Stimulated activated CD8-positive, alpha-beta memory T cell treated with anti-CD3 and anti-CD28 coated beads, Interleukin-2, amount 100 ng/mL, for 48 hours (primary cell): ENCODE data around the gene CSTPP1.
A peak's percentile ranks its signal among the peaks of the same experiment; 100 is the strongest.
"Not testable (repeated sequence)": the region's sequence is repeated elsewhere in the genome, so short reads cannot be mapped to it uniquely, and the experiment has no call there.

Experiments
- DNase-seq, 2 donors: peaks; one replicate each; pipeline ENCODE4 v3.0.0-alpha.2; 2020; ENCODE audit warnings: low read depth in 2 of 2

Gene CSTPP1

GRCh38 chr11:47099214-47099917, 162.8 kb downstream of the CSTPP1 start:
- DNase-seq, result no peak

DNA sequence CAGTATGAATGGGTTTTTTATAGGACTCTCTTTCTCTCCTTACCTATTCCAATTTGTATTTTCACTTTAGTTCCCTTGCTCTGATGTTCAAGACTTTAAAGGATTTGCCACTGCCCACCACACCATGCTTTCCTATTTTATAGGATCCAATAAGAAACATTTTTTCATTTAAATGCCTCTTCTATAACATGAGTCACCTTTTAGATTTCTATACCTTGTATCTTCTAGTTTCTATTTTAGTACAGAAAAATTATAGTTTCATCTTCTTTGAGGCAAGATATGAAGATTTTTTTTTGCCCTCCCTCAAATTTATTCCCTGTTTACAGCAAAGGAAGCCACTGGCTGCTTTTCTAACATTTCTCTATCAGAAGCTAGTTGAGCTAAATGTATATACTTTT, 163.4 kb downstream of the CSTPP1 start:
- DNase-seq, result no peak

DNA sequence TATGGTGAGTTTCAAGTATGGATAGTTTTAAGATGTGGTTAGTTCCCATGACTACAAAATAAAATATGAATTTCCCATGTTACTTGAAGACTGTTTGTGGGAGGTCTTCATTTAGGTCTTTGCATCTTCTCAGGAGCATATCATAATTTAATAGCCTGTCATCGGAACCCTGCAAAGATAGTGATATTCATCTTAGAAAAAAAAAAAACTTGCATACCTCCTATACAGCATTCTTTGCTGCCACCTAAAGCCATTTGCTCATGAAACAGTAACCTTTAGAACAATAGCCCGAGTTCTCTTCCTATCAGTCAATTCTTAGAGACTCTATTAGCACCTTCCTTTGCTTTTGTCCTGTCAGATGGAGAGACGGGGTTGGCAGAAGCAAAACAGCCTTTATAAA, 164.8 kb downstream of the CSTPP1 start:
- DNase-seq, result no peak

- DNase-seq, result no peak
These were observed 167.8 kb downstream of the CSTPP1 start for GRCh38 chr11:47104261-47104950.

DNA sequence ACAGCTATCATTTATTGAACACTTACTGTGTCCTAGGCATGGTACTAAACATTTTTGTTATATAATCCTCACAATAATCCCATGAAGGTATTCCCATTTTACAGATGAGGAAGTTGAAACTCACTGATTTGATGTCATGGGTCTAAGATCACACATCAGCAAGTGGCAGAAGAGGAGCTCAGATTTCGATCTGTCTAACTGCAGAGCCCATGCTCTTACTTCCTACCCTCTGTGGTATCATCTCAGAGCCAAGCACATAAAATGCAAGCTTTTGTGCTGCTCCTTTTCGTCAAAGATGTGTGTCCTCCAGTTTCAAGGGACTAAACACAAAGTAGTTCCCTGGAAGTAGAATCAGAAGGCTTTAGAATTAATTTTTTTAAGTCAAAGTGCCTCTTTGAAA, 169.0 kb downstream of the CSTPP1 start:
- DNase-seq, result no peak

DNA sequence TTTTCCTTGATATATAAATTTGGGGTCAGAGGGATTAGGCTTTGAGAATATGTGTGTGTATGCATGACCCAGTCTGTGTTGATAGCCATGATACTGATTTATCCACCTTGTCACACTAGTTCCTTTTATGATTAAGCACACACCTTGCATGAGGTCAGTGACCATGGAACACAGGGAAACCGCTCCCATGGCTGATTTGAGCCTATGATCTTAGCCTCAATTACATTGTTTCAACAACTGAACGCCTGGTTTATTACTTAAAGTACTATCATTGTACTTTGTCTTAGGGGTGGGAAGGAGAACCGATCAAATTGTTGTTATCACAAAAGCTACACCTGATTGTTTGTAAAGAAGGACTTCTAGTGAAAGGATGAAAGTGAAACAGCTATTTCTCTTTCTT, 169.4 kb downstream of the CSTPP1 start:
- DNase-seq, result no peak

DNA sequence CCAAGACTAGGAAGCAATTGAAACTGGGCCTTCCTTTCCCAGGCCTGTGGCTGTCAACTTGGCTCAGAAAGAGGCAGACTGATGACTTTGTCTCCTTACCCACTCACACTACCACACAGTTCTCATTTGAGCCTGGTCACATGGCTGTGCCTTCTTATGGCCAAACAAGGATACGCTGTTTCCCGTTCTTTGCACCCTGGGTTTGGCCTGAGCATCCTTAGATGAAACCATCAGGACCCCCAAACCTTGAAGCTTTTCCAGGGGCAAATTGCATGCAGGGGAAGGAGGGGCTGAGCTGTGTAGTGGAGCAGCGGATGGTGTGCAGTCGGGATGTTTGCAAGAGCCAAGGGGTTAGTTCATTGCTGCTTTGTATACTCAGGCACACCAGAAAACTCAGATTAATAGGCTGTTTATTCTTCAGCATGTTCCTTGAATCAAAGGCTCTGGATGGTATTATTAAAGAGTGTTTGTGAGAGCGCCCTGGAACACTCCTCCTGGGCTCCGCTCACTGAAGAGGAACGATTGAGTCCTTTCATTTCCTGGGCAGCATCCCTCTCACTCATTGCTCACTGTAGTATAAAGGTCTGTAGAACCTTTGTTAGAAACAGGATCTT, 170.3 kb downstream of the CSTPP1 start:
- DNase-seq, result no peak

- no peak for DNase-seq
These were observed 171.2 kb downstream of the CSTPP1 start for GRCh38 chr11:47107744-47108143.

GRCh38 chr11:47108214-47108613, 171.7 kb downstream of the CSTPP1 start:
- no peak for DNase-seq

DNA sequence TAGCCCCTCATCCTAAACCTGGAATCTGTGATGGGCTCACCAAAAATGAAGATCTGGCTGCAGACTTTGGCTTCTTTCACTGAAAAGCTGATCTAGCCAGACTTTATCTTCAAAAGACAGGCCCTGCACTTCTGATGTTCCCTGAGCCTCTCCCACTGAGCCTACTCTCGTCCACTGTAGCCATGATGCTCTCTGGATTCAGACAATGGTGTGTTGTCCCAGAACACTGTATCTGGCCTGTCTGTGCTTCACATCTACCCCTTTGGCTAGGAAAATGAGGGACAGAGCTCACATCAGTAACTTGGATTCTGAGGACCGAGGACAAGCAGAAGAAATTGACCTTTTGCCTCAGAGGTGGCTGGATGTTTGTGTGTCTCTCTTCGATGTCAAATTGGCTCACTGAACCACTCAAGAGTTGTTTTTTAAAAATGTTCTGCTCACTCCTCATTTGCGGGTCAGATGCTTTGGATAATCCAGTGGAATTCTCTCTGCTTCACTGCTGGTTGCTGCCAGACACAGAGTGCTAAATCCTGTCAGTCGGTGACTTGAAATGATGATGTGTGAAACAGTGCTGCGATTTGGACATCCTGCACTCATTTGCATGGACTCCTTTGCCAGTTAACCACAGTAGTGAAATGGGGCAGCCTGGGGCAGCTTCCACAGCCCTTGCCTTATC, 172.6 kb downstream of the CSTPP1 start:
- no peak for DNase-seq

DNA sequence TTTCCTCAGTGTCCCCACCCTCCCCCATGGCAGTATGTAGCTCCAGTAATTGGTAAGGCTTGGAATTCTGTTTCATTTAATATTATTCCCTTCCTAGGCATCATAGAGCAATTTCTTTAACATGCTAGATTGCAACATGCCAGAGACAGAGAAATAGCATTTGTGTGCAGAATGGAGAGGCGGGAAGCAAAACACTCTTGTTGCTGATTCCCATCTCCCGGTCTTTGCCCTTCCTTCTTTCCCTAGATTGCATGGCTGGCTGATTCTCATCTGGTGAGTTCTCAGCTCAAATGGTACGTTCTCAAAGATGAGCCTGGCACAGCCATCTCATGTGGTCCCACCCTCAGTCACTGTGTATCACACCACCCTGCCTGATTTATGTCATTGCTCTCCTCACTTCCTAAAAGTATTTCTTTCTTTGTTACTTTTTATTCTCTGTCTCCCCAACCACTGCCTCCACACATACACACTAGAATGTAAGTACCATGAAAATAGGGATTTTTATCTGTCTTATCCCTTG, 173.2 kb downstream of the CSTPP1 start:
- no peak for DNase-seq

GRCh38 chr11:47111318-47111804, 174.8 kb downstream of the CSTPP1 start:
- no peak for DNase-seq

- DNase-seq, result not testable (repeated sequence)
These were observed 176.4 kb downstream of the CSTPP1 start for GRCh38 chr11:47112941-47113340.

- DNase-seq, result peak in 1 of 2 donors; percentile 2
These were observed 182.6 kb downstream of the CSTPP1 start for GRCh38 chr11:47118958-47119688.

DNA sequence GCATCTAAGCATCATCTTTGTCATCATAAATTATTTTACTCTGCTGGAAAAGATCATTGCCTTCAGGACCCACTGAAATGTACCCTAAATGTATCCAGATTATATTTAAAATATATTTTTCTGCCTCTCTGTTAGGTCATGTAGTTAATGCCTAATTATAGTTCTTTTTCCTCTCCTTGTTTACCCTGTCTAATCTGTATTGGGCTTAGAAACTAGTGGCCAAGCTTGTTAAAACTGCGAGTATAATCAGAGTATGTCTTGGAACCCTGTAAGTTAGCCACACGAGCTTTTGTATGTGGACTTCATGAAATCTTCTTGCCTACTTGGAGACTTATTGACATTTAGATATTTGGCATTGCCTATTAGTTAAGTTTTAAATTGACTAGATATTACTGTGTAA, 184.5 kb downstream of the CSTPP1 start:
- no peak for DNase-seq

GRCh38 chr11:47121731-47122130, 185.2 kb downstream of the CSTPP1 start:
- no peak for DNase-seq

DNA sequence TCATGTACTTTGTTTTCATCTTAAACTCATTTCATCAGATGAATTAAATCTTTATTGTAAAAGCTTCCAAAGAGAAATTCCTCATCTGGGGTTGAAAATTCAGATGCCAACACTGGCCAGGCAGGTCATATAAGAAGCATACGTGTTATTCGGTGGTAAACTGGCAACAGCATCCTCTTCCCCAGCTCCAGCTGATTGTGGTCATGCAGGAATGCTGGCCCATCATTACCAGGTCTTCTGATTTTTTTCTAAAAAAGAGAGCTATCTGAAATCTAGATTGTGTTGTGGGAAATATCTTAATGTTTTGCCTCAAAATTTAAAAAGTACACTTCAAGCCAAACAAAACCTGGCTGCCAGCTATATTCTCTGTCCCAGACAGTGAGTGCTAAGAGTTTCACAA, 186.5 kb downstream of the CSTPP1 start:
- DNase-seq, result no peak

DNA sequence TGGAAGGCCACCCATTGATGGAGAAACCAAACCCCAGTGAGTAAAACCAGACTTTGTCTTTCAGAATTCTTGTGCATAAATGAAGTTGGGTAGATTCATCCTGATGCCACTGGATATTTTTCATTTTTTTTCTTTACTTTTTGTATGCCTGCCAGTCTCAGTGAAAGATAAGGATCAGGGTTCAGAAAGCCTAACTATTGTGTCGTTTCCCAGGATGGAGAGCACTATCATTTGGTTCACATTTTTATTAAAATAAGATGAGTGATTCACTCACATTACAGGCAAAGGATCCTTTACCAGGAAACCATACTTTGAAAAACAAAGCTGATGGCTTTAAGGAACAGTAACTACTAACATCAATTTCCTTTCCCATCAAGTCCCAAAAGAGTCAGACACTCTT, 188.1 kb downstream of the CSTPP1 start:
- DNase-seq, result no peak

- no peak for DNase-seq
These were observed 188.5 kb downstream of the CSTPP1 start for GRCh38 chr11:47125083-47125482.

- no peak for DNase-seq
These were observed 190.7 kb downstream of the CSTPP1 start for GRCh38 chr11:47127213-47127612.

DNA sequence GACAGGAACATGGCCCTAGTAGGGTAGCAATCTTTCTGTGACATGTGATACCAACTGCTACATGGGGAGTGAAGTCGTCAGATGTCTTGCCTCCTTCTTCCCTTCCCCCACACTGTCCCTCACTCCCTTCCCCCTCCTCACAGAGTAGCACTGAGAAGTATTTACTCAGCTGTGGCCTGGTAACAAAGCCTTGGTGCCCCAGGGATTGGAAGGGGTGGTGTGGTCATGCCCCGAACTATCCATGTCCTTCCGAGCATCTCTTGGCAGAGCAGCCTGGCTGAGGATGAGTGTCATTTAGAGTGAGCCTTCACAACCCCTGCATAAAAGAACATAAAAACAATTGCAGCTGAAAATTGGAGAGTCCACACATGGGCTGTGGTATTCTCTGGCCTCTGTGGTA, 194.0 kb downstream of the CSTPP1 start:
- no peak for DNase-seq
